Tongue (tissue), 2 donors: ENCODE results near the gene SPATA46. TPM values are rescaled to one million over a fixed set of nuclear protein-coding genes. Genes with fewer than 3 reads are reported as not detected.

ENCODE experiments used
- DNase-seq: peaks from one replicate; pipeline ENCODE4 v3.0.0-alpha.2; 2015
- total RNA-seq: library from RNA; depleted of rRNA; stranded (reverse); fragments of >200 nt; gene quantifications from one replicate; pipeline ENCODE4 v1.2.3, GENCODE V29; 2014

SPATA46 gene
- total RNA-seq, 1 donor from 2014 or later: not detected

DNA sequence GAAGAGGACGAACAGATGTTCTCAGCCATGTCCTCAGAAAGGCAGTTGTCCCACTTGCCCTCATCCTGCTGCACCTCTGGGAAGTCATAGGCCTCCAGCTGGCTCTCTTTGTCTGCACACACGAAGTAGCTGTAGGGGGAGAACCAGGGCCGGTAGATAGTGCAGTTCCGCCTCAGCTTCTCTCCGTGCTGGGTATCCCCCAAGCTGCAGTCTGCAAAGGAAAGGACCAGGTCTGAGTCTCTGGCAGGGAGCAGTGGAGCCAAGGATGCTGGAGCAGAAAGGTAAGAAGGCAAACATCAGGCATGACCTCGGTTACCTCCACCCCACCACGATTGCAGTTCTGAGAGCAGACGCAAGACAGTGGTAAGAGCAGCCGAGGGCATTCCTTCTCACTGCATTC lies 2.2 kb downstream of the SPATA46 start:
- DNase-seq: no peak

- DNase-seq: no peak
These were observed 3.0 kb downstream of the SPATA46 start for GRCh38 chr1:162373541-162374260.

GRCh38 chr1:162373072-162373427 lies 3.6 kb downstream of the SPATA46 start:
- DNase-seq: no peak

DNA sequence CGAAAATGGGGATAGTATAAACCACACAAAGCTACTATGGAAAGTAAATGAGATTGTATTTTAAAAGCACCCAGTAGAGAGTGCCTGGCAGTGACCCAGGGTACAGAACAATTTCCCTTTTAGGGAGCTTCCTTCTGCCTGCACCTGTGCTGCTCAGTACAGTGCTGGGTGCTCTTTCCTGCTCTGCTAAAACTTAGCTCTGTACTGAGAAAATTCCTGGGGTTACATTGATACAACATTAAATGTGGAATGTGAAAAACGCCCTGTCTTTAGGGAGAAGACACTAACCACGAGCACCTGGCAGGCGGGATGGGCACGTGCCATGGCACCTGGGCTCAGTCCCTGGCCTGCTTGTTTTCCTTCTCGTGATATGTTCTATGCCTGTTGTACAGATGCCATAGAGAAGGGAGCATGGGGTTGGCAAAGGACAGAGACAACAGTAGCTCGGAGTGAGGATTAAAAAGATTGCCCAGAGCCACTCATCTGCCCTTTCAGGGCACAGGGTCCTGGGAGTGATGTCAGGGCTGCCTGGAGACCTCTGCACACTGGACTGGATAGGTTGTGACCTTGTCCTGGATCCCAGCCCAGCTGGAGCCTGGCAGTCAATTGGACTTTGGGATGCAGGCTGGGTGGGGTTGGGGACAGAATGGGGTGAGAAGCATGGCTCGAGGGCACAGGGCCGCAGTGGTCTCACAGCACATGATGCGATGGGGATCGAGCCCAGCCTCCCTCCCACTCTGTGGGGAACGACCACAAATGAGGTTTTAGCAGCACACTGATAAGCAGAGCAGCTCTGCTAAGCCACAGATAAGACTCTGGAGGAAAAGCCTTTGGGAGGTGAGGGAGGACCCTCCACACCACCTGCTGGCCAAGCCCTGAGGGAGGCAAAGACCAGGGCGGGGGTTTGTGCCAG lies 4.2 kb downstream of the SPATA46 start:
- DNase-seq: no peak

DNA sequence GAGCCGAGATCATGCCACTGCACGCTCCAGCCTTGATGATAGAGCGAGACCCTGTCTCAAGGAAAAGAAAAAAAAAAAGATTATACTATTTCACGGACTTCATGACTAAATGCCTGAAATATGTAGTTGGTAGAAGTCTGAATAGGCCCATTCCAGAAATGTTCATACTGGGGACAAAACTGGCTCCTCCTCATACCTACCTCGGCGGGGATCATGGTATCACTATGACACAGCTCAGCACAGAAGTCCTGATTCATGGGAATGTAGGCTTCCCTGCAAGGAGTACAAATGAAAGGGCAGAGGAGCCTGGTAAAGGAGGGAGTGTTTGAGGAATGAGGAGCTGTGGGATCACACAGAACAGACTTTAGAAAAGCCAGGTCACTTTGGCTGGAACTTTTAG lies 5.0 kb downstream of the SPATA46 start:
- DNase-seq: no peak

- DNase-seq: no peak
These were observed 5.9 kb downstream of the SPATA46 start for GRCh38 chr1:162370721-162371120.

DNA sequence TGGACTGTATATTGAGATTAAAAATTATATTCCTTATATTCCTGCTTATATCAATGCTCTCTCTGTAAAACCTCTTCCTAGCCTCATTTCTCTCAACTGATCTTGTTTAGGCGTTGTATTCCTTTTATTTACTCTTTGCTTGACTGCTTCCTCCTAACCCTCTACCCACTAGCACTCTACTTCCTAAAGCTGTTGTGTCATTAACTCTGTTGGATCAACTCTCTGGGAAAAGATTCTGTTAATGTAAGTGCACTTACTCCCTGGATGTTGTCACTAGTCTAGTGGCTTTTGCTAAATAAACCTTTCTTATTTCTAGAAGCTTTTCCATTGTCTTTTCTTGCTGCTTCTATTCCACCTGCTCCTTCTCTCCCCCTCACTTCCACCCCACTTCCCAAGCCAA lies 6.5 kb downstream of the SPATA46 start:
- no peak for DNase-seq

DNA sequence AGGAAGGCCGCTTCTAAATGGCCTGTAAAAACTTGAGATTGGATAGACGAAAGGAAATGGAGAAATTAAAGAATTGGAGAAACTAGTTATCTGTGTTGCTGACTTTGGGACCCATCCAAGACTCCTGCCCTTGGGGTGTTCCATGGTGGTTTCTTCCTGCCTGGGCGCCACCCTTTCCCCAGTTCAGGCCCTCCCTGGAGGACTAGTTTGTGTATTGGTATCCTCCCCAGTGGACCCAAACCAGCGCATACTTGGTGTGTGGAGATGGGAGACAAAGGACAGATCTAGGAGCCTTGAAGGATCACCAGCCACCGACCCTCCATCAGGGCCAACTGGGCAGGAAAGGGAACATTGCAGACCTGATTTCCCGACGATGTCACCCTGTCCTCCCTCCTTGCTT lies 7.1 kb downstream of the SPATA46 start:
- DNase-seq: no peak

DNA sequence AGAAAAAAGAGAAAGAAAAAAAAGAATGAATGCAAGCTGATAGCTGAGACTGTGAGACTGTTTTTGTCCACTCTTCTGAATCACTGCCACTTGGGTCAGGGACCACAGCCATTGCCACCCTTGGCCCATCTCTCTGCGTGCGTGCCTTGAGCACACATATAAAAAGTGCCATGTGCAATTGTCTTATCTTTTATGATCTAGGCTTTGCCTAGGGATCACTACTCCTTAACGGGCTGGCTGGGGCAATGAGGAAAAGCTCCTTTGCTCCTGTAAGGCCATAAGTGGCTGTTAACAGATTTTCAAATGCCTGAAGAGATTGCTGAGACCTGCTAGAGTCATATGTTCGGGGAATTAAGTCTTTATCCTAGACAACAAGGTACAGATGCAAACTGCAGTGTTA lies 8.2 kb downstream of the SPATA46 start:
- no peak for DNase-seq

DNA sequence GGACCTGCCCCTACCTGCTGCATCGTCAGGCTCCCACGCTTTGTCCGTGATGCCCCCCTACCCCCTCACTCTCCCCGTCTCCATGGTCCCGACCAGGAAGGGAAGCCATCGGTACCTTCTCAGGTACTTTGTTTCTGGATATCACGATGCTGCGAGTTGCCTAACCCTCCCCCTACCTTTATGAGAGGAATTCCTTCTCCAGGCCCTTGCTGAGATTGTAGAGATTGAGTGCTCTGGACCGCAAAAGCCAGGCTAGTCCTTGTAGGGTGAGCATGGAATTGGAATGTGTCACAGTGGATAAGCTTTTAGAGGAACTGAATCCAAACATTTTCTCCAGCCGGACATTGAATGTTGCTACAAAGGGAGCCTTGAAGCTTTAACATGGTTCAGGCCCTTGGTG lies 8.9 kb downstream of the SPATA46 start:
- no peak for DNase-seq

GRCh38 chr1:162367073-162367472 lies 9.6 kb downstream of the SPATA46 start:
- DNase-seq: peak; percentile 30

- no peak for DNase-seq
These were observed 10.0 kb downstream of the SPATA46 start for GRCh38 chr1:162366671-162367070.

GRCh38 chr1:162366149-162366548 lies 10.5 kb downstream of the SPATA46 start:
- no peak for DNase-seq

GRCh38 chr1:162365284-162366020 lies 11.2 kb downstream of the SPATA46 start:
- no peak for DNase-seq

DNA sequence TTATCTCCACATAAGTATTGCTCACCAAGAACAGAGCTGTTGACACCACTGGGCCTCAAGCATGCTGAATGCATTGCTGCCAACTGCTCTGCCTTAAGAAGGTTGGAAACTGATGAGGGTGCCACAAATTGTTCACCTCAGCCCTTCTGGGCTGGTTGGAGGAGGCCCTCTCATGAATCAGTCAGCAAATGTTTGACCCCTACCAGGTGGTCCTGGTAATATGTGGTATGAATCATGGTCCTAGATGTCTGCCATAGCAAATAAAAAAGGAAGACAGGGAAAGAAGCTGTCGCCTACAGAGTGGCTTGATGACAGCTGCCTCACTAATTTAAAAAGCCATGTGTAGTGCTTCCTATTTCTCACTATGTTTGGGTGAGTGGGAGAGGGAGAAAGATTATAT lies 12.2 kb downstream of the SPATA46 start:
- no peak for DNase-seq

DNA sequence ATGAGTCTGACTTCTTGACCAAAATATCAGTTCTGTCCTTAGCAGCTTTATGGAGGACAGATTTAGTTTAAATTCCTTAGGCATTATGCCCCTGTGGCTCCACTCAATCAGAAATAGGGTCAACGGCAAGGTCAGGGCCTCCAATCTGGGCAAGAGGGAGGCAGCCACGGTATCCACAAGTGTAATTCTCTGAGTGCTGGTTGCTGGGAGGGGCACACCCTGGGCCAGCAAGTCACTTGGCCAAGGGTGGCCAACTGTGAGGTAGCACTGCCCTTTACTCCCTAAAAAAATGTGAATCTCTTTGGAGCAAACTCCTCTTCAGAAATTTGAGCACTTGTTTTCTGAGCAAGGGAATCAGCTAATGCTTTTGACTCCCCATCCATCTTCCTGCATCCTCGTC lies 12.8 kb downstream of the SPATA46 start:
- no peak for DNase-seq

DNA sequence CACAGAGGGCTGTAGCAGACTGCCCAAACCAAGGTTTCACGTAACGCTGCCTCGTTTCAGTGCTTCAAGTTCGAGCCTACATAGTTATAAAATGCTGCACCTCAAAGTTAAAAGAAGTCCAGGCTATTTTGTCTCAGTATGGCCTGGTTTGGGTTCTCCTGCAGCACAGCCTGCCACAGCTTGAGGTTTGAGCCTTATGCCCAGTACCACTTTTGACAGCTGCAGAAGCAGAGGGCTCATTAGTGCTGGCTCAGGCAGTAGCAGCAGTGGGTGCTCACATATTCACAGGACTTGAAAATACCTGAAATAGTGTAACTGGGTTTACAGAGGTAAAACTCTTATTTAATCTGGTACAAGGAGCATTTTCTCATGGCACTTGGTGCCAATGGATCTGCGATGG lies 15.3 kb downstream of the SPATA46 start:
- DNase-seq: no peak

DNA sequence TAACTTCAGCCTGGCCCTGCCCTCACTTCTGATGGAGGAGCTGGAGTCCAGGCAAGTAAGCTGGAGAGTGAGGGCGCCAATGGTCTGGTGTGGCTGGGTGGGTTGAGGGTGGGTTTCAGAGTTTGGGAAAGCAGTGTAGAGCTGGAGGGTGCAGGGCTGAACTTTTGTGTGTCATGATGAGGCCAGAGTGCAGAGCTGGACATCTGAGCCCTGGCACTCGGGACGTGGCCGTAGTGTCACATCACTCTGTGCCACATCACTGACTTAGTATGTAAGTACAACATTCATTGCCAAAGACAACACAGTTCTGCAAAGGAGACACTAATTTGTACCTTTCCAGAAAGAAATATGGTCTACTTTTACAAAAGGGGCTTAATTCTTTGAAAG lies 15.8 kb downstream of the SPATA46 start:
- no peak for DNase-seq

GRCh38 chr1:162360237-162360873 lies 16.3 kb downstream of the SPATA46 start:
- no peak for DNase-seq

GRCh38 chr1:162359523-162360236 lies 17.0 kb downstream of the SPATA46 start:
- no peak for DNase-seq

DNA sequence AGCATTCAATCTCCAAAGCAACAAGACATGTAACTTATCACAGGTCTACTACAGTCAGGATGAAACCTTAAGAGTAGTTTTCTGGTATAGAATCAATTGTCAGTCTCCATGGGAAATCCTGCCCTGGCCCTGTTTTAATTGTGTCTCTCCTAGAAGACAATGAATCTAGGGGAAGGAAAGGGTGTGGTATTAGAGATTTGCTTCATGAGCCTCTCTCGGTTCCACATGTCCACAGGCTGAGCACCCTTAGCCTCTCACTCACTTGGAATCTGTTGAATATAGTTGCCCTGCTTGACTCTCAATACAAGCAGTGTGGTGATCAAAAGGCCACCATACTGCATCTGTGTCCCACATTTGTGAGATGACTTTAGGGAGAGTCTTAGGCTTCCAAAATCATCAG lies 17.7 kb downstream of the SPATA46 start:
- no peak for DNase-seq
